Adipocyte (in vitro differentiated cells): ENCODE data around the gene CDC27.
"Not testable (repeated sequence)": the region's sequence is repeated elsewhere in the genome, so short reads cannot be mapped to it uniquely, and the experiment has no call there.

Source experiments
- DNase-seq: peaks from one replicate; pipeline ENCODE4 v3.0.0-alpha.2; 2015; ENCODE audit warnings: low read depth
- H3K27me3 ChIP-seq: replicated peaks from 2 replicates; pipeline ENCODE4 v1.7.0; 2013; ENCODE audit warnings: mild to moderate bottlenecking, low read length, moderate library complexity; ENCODE audit not compliant: control insufficient read depth, insufficient read depth
- H3K36me3 ChIP-seq: 2 replicates; pipeline ENCODE4 v1.7.0; 2013; ENCODE audit warnings: low read length, mild to moderate bottlenecking, moderate library complexity; ENCODE audit not compliant: control insufficient read depth, insufficient read depth, severe bottlenecking
- H3K4me1 ChIP-seq: 2 replicates; pipeline ENCODE4 v1.7.0; 2013; ENCODE audit warnings: mild to moderate bottlenecking, low read length, moderate library complexity; ENCODE audit not compliant: control insufficient read depth, insufficient read depth
- H3K4me3 ChIP-seq: 2 replicates; pipeline ENCODE4 v1.7.0; 2013; ENCODE audit warnings: mild to moderate bottlenecking, low read length, moderate library complexity
- H3K9ac ChIP-seq: 2 replicates; pipeline ENCODE4 v1.7.0; 2013; ENCODE audit warnings: mild to moderate bottlenecking, low read length, moderate library complexity
- H3K9me3 ChIP-seq: 2 replicates; pipeline ENCODE4 v1.7.0; 2013; ENCODE audit warnings: mild to moderate bottlenecking, low read length, moderate library complexity; ENCODE audit not compliant: control insufficient read depth

CDC27 gene

DNA sequence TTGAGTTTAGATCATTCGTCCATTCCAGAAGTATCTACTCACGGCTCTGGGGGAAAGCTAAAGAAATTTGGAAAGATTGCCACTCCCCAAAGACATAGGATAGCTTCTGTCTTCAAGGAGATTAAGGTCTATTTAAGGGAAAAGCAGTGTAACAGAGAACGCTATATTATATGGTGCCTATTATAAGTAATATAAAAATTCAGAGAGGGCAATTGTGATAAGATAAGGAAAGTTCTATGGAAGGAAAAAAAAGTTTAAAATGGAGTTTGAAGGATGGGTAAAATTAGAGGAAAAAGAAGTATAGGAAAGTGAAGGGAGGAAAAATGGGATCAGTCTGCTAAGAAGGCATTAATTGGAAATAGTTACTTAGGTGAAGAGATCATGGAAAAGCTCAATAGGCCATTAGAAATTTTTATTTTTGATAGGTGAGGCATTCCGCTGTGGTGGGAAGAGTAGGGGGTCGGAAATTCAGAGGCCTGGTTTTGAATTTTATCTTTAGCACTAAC, 690 bp upstream of the CDC27 start:
- no peak for DNase-seq
- H3K9ac ChIP-seq, result peak overlapping the region; percentile 98
- no peaks in the 10 kb centered on the region for H3K27me3 ChIP-seq
- no peaks in the 10 kb centered on the region for H3K36me3 ChIP-seq
- peaks cover 29% of the 10 kb centered on the region for H3K4me1 ChIP-seq
- no peaks in the 10 kb centered on the region for H3K9me3 ChIP-seq
- peak overlapping the region; percentile 90 for H3K4me3 ChIP-seq

DNA sequence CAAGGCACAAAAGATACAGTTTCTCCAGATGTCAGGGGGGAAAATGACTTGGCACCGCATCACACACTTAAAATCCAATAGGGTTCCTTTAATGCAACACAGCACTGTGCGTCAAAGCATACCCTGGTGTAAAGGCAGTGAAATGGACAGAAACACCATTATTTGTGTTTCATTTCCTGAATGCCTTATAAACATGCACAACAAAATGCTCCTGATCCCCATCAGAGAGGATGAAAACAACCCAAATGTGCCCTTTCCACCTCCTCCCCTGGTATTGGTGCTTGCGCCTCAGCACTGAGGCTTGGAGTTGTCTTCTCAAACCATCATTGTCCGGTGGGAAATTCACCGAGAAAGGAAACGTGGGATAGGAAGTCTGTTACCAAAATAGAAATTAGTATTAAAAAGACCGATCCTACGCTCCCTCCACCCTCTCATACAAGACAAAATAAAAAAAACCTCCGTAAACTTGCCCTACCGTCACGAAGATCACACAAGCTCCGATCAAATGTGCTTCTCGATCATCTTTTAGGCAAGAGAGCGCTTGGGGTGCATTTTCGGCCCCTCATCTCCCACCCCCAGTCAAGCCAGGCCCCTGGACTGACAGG, 722 bp downstream of the CDC27 start:
- no peaks in the 10 kb centered on the region for H3K27me3 ChIP-seq
- H3K9ac ChIP-seq, result peak overlapping the region; percentile 98
- H3K36me3 ChIP-seq, result no peaks in the 10 kb centered on the region
- H3K4me1 ChIP-seq, result peaks cover 38% of the 10 kb centered on the region
- peak overlapping the region; percentile 90 for H3K4me3 ChIP-seq
- DNase-seq, result peak; percentile 78
- H3K9me3 ChIP-seq, result no peaks in the 10 kb centered on the region

DNA sequence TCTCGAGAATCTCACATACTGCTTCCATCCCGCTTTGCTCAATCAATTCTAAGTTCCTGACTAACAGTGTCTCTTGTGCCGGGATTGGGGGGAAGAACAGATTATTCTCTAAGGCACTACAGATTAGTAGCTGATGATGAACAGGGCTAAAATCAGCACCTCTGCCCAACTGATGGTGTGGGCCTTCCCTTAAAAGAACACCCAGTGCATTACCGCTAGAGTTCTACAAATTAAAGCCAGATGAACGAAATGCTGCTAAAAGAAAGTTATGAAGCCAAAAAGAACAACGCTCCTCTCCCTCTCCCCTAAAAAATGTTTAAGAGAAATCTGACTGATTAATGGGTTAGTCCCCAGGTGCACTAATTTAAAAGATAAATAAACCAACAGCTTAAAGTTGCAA, 4.4 kb downstream of the CDC27 start:
- DNase-seq, result peak; percentile 59
- Histone ChIP-seq H3K36me3 (peaks cover 14% of the 10 kb centered on the region), H3K9me3 (no peaks in the 10 kb centered on the region), H3K4me1 (peaks cover 46% of the 10 kb centered on the region), H3K4me3 (peak overlapping the region; percentile 49), H3K27me3 (no peaks in the 10 kb centered on the region), H3K9ac (peak overlapping the region; percentile 13)

DNA sequence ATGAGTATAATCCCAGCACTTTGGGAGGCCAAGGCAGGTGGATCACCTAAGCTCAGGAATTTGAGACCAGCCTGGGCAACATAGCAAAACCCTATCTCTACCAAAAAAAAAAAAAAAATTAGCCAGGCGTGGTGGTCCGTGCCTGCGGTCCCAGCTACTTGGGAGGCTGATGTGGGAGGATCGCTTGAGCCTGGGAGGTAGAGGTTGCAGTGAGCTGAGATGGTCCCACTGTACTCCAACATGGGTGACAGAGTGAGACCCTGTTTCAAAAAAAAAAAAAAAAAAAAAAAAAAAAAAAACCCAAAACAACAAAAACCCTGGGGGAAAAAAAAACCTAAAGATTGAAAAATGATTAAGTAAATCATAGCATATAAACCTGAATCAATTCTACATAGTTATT, 8.1 kb downstream of the CDC27 start:
- not testable (repeated sequence) for H3K9ac ChIP-seq, H3K4me3 ChIP-seq, DNase-seq, H3K9me3 ChIP-seq, H3K27me3 ChIP-seq
- Histone ChIP-seq H3K36me3 (peaks cover 45% of the 10 kb centered on the region), H3K4me1 (peaks cover 26% of the 10 kb centered on the region)

DNA sequence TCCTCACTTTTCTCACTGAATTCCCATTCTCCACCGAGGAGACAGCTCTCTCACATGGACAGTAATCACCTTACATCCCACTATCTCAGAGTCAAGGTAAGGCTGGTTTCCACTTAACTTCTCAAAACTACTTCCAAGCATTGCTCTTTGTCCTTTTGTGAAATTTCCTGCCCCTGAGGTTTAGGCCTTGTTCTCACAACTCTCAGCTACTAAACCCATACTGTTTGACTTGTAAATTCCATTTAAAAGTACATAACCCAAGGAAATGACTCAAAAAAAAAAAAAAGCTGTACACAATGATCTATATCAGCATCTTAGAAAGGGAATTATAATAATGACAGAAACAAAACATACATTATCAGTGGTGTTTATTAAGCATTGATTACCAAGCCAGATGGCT, 8.8 kb downstream of the CDC27 start:
- Histone ChIP-seq H3K27me3 (no peaks in the 10 kb centered on the region), H3K4me3 (no peak overlapping the region), H3K9ac (no peak overlapping the region), H3K4me1 (peaks cover 23% of the 10 kb centered on the region), H3K36me3 (peaks cover 51% of the 10 kb centered on the region), H3K9me3 (no peaks in the 10 kb centered on the region)
- no peak for DNase-seq

DNA sequence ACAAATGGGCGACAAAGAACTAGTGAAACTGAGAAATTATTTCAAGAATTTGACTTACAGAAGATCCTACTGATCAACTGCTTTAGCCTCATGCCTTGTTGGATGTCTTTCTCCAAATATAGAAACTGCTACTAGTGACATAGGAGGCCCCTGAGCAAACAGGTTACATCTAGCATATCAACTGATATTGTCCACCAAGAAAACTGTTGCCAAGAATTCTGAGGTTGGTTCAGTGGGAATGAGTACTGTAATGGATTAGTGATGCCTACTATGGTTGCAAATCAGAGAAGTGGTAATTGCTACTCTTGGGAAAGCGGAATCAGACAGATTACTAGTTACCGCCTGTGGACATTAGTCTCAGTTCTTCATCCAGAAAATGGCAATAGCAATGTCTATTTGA, 10.0 kb downstream of the CDC27 start:
- Histone ChIP-seq H3K36me3 (peaks cover 63% of the 10 kb centered on the region), H3K4me1 (peaks cover 16% of the 10 kb centered on the region), H3K4me3 (no peak overlapping the region), H3K9me3 (no peaks in the 10 kb centered on the region), H3K27me3 (no peaks in the 10 kb centered on the region), H3K9ac (no peak overlapping the region)
- no peak for DNase-seq

DNA sequence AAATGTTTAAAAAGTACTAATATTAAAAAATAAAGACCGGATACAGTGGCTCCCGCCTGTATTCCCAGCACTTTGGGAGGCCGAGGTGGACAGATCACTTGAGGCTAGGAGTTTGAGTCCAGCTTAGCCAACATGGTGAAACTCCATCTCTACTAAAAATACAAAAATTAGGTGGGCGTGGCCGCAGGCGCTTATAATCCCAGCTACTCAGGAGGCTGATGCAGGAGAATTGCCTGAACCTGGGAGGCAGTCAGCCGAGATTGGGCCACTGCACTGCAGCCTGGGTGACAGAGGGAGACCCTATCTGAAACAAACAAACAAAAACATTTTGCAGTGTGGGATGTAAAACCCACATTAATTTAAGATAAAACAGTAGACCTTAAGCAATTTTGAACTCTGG, 11.8 kb downstream of the CDC27 start:
- Histone ChIP-seq H3K27me3 (no peaks in the 10 kb centered on the region), H3K36me3 (peaks cover 72% of the 10 kb centered on the region), H3K9ac (no peak overlapping the region), H3K4me1 (peaks cover 10% of the 10 kb centered on the region), H3K9me3 (no peaks in the 10 kb centered on the region), H3K4me3 (no peak overlapping the region)
- DNase-seq, result no peak

DNA sequence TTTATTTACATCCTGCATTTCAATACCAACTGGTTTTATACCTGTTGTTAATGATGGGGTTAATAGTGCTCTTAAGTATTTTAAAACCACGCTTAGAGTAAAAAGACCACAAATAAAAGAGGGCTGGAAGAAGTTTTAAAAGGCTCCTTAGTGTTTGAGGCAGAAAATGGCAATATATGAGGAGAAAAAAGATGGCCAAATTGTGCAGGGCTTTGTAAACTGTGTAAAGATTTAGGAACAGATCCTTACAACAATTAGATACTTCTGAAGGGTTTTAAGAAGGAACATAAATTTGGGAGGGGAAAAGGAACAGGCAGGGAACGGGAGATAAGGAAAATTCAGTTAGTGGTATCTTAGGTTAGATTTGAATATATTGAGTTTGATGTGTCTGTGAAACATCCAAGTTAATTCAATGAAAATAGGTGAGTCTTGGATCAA, 12.7 kb downstream of the CDC27 start:
- H3K36me3 ChIP-seq, result peaks cover 72% of the 10 kb centered on the region
- DNase-seq, result no peak
- peaks cover 1% of the 10 kb centered on the region for H3K4me1 ChIP-seq
- no peaks in the 10 kb centered on the region for H3K27me3 ChIP-seq
- no peaks in the 10 kb centered on the region for H3K9me3 ChIP-seq
- no peak overlapping the region for H3K4me3 ChIP-seq
- no peak overlapping the region for H3K9ac ChIP-seq

DNA sequence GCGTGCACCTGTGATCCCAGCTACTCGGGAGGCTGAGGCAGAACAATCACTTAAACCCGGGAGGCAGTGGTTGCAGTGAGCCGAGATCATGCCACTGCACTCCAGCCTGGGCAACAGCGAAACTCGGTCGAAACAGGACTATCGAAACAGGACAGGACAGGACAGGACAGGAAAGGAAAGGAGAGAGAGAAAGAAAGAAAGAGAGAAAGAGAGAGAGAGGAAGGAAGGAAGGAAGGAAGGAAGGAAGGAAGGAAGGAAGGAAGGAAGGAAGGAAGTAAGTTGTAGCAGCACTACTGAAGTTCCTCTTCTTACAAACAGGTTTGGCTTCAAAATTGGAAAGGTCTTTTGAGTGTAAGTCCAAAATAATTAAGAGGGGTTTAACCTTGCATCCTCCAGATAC, 14.3 kb downstream of the CDC27 start:
- not testable (repeated sequence) for H3K9me3 ChIP-seq, H3K9ac ChIP-seq, DNase-seq, H3K4me3 ChIP-seq, H3K27me3 ChIP-seq, H3K4me1 ChIP-seq
- H3K36me3 ChIP-seq, result peaks cover 74% of the 10 kb centered on the region

DNA sequence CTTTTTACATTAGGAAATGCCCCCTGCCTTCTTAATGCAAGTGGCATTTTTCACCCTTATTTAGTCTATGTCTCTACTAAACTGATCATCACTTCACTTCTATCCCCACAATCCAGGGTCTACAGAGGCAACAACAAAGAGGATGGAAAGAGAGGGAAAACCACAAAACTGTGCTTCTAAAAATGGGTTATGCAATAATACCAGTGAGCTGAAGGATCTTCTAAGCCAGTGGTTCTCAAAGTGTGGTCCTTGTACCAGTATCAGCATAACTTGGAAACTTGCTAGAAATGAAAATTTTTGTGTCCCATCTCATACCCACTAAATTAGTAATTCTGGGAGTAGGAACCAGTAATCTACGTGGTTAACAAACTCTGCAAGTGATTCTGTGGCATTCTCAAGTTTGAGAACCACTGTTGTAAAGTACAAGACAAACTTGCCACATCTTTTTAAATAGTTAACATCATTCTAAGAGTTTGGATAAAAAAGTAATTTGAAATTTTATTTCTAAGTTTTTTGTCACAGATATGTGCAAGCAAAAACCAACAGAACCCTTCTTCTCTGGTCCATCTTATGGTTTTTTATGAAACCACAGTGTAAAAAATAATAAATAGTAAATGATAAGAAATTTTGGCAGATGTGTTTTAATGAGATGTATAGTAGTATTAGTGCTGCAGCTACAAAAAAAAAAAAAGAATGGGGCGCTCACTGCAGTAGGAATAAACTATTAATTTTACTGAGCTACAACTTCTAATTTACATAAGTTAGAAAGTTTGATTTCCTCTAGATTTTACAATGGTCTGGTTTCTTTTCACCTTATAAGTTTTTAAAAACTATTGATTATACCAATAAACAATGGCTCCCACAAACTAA, 16.2 kb downstream of the CDC27 start:
- no peaks in the 10 kb centered on the region for H3K27me3 ChIP-seq
- no peak overlapping the region for H3K9ac ChIP-seq
- peaks cover 74% of the 10 kb centered on the region for H3K36me3 ChIP-seq
- no peaks in the 10 kb centered on the region for H3K9me3 ChIP-seq
- DNase-seq, result no peak
- no peaks in the 10 kb centered on the region for H3K4me1 ChIP-seq
- H3K4me3 ChIP-seq, result no peak overlapping the region

DNA sequence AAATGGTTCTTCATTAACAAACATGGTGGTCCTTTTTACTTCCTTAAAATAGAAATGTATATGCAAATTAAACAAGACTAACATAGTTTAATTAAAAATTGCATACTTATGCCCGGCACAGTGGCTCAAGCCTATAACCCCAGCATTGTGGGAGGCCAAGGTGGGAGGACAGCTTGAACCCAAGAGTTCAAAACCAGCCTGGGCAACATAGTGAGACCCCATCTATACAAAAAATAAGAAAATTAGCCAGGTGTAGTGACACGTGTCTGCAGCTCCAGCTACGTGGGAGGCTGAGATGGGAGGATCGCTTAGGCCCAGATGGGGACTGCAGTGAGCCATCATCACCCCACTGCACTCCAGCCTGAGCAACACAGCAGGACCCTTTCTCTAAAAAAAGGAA, 18.4 kb downstream of the CDC27 start:
- Histone ChIP-seq H3K27me3 (no peaks in the 10 kb centered on the region), H3K4me3 (no peak overlapping the region), H3K36me3 (peaks cover 79% of the 10 kb centered on the region), H3K9me3 (no peaks in the 10 kb centered on the region), H3K9ac (no peak overlapping the region), H3K4me1 (no peaks in the 10 kb centered on the region)
- no peak for DNase-seq
